ENCODE measurements around the gene KIR2DL3. TPM values are rescaled to one million over a fixed set of nuclear protein-coding genes. Genes with fewer than 3 reads are reported as not detected.
"Not testable (repeated sequence)": the region's sequence is repeated elsewhere in the genome, so short reads cannot be mapped to it uniquely, and the experiment has no call there.

KIR2DL3 gene
- total RNA-seq, 2 experiments from 2014 or later = not detected

- H3K36me3 Mint-ChIP-seq (ENCODE audit: low read depth); CTCF ChIA-PET; H3K4me3 Mint-ChIP-seq; DNase-seq; H3K27ac Mint-ChIP-seq; H3K27me3 Mint-ChIP-seq; POLR2A ChIA-PET; H3K9me3 Mint-ChIP-seq; H3K4me1 Mint-ChIP-seq: not testable (repeated sequence)
Observed at GRCh38 chr19:54764219-54764618, 25.9 kb downstream of the KIR2DL3 start.

DNA sequence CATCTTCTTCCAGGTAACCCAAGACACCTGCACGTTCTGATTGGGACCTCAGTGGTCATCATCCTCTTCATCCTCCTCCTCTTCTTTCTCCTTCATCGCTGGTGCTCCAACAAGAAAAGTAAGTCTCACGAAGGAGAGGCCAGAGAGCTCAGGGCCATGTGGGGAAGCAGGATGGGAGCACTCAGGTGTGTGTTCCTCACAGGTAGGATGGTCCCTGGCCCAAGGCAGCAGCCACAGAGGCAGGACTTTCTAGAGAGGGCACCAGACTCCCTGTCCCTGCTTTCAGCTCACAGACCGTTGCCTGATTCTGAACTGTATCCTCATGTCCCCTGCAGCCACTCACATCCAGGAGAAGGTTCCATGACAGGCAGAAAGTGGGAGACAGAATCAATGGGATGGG is 28.2 kb downstream of the KIR2DL3 start:
- H3K9me3 Mint-ChIP-seq; POLR2A ChIA-PET; H3K27ac Mint-ChIP-seq; H3K4me1 Mint-ChIP-seq; H3K36me3 Mint-ChIP-seq (ENCODE audit: low read depth); H3K4me3 Mint-ChIP-seq; DNase-seq; H3K27me3 Mint-ChIP-seq; CTCF ChIA-PET: not testable (repeated sequence)

DNA sequence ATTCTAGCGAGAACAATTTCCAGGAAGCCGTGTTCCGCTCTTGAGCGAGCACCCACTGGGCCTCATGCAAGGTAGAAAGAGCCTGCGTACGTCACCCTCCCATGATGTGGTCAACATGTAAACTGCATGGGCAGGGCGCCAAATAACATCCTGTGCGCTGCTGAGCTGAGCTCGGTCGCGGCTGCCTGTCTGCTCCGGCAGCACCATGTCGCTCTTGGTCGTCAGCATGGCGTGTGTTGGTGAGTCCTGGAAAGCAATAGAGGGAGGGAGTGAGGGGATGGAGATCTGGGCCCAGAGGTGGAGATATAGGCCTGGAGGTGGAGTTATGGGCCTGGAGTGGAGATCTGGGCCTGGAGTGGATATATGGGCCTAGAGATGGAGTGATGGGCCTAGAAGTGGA is 31.3 kb downstream of the KIR2DL3 start, which contains the start of gene KIR2DL1:
KIR2DL1 (plus strand) TSS at position 148 of the 400 bp plus-strand sequence; CDS start at position 206, 58 bp downstream.
- DNase-seq; CTCF ChIA-PET; H3K27ac Mint-ChIP-seq; H3K36me3 Mint-ChIP-seq (ENCODE audit: low read depth); H3K27me3 Mint-ChIP-seq; H3K4me1 Mint-ChIP-seq; H3K9me3 Mint-ChIP-seq; H3K4me3 Mint-ChIP-seq; POLR2A ChIA-PET: not testable (repeated sequence)

- H3K36me3 Mint-ChIP-seq (ENCODE audit: low read depth); CTCF ChIA-PET; POLR2A ChIA-PET; H3K27me3 Mint-ChIP-seq; H3K9me3 Mint-ChIP-seq; H3K4me3 Mint-ChIP-seq; H3K27ac Mint-ChIP-seq; DNase-seq; H3K4me1 Mint-ChIP-seq: not testable (repeated sequence)
Observed at GRCh38 chr19:54770511-54770910, 32.2 kb downstream of the KIR2DL3 start.

- H3K27me3 Mint-ChIP-seq; POLR2A ChIA-PET; H3K4me3 Mint-ChIP-seq; H3K27ac Mint-ChIP-seq; H3K4me1 Mint-ChIP-seq; H3K9me3 Mint-ChIP-seq; DNase-seq; H3K36me3 Mint-ChIP-seq (ENCODE audit: low read depth); CTCF ChIA-PET: not testable (repeated sequence)
Observed at GRCh38 chr19:54771018-54771960, 33.0 kb downstream of the KIR2DL3 start.

DNA sequence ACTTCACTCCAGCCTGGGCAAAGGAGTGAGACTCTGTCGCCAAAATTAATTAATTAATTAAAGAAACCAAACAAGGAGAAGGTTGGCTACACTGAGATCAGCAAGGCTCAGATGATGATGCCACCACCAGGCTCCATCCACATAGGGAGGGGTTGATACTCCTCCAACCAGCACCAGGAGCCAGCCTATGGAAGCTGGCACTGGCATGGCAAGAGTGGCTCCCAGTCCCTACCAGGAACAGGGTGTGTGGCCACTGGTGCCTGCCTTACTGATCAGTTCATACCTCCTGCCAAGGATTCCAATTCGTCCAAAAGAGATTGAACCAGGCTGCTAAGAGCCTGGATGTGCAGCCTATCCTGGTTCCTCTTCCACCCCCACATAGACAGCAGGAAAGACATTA is 34.4 kb downstream of the KIR2DL3 start:
- H3K4me3 Mint-ChIP-seq; H3K27me3 Mint-ChIP-seq; H3K9me3 Mint-ChIP-seq; CTCF ChIA-PET; DNase-seq; H3K27ac Mint-ChIP-seq; POLR2A ChIA-PET; H3K36me3 Mint-ChIP-seq (ENCODE audit: low read depth); H3K4me1 Mint-ChIP-seq: not testable (repeated sequence)

GRCh38 chr19:54775095-54775815 is 36.9 kb downstream of the KIR2DL3 start:
- H3K27ac Mint-ChIP-seq; DNase-seq; H3K9me3 Mint-ChIP-seq; H3K4me1 Mint-ChIP-seq; CTCF ChIA-PET; H3K27me3 Mint-ChIP-seq; POLR2A ChIA-PET; H3K36me3 Mint-ChIP-seq (ENCODE audit: low read depth); H3K4me3 Mint-ChIP-seq: not testable (repeated sequence)

DNA sequence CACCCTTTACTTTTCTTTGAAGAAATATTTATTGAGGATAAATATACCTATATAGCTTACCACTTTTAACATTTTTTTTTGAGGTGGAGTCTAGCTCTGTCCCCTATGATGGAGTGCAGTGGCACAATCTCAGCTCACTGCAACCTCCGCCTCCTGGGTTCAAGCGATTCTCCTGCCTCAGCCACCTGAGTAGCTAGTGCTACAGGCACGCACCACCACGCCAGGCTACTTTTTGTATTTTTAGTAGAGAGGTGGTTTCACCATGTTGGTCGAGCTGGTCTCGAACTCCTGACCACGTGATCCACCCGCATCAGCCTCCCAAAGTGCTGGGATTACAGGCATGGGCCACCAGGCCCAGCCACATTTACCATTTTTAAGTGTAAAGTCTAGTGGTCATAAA is 37.5 kb downstream of the KIR2DL3 start:
- H3K36me3 Mint-ChIP-seq (ENCODE audit: low read depth); H3K9me3 Mint-ChIP-seq; CTCF ChIA-PET; H3K27ac Mint-ChIP-seq; POLR2A ChIA-PET; DNase-seq; H3K27me3 Mint-ChIP-seq; H3K4me3 Mint-ChIP-seq; H3K4me1 Mint-ChIP-seq: not testable (repeated sequence)

DNA sequence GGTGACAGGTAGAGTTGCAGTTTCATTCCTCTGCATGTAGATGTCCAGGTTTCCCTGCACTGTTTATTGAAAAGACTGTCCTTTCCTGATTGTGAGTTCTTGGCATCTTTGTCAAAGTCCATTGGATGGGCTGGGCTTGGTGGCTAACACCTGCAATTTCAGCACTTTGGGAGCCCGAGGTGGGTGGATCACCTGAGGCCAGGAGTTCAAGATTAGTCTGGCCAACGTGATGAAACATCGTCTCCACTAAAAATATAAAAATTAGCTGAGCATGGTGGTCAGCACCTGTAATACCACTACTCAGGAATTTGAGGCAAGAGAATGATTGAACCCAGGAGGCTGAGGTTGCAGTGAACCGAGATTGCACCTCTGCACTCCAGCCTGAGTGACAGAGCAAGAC is 39.5 kb downstream of the KIR2DL3 start:
- H3K4me3 Mint-ChIP-seq; H3K4me1 Mint-ChIP-seq; H3K9me3 Mint-ChIP-seq; H3K27me3 Mint-ChIP-seq; CTCF ChIA-PET; POLR2A ChIA-PET; H3K36me3 Mint-ChIP-seq (ENCODE audit: low read depth); DNase-seq; H3K27ac Mint-ChIP-seq: not testable (repeated sequence)

GRCh38 chr19:54778896-54779295 is 40.6 kb downstream of the KIR2DL3 start:
- H3K4me1 Mint-ChIP-seq; H3K27me3 Mint-ChIP-seq; H3K4me3 Mint-ChIP-seq; POLR2A ChIA-PET; H3K9me3 Mint-ChIP-seq; H3K27ac Mint-ChIP-seq; H3K36me3 Mint-ChIP-seq (ENCODE audit: low read depth); DNase-seq; CTCF ChIA-PET: not testable (repeated sequence)

- H3K9me3 Mint-ChIP-seq; CTCF ChIA-PET; H3K4me1 Mint-ChIP-seq; H3K36me3 Mint-ChIP-seq (ENCODE audit: low read depth); H3K4me3 Mint-ChIP-seq; DNase-seq; POLR2A ChIA-PET; H3K27me3 Mint-ChIP-seq; H3K27ac Mint-ChIP-seq: not testable (repeated sequence)
Observed at GRCh38 chr19:54782916-54783315, 44.6 kb downstream of the KIR2DL3 start.

DNA sequence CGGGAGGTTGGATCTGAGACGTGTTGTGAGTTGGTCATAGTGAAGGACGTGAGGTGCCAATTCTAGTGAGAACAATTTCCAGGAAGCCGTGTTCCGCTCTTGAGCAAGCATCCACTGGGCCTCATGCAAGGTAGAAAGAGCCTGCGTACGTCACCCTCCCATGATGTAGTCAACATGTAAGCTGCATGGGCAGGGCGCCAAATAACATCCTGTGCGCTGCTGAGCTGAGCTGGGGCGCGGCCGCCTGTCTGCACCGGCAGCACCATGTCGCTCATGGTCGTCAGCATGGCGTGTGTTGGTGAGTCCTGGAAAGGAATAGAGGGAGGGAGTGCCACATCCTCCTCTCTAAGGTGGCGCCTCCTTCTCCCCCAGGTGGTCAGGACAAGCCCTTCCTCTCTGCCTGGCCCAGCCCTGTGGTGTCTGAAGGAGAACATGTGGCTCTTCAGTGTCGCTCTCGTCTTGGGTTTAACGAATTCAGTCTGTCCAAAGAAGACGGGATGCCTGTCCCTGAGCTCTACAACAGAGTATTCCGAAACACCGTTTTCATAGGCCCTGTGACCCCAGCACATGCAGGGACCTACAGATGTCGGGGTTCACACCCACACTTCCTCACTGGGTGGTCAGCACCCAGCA is 47.9 kb downstream of the KIR2DL3 start:
- CTCF ChIA-PET; H3K9me3 Mint-ChIP-seq; H3K27ac Mint-ChIP-seq; POLR2A ChIA-PET; H3K27me3 Mint-ChIP-seq; DNase-seq; H3K36me3 Mint-ChIP-seq (ENCODE audit: low read depth); H3K4me1 Mint-ChIP-seq; H3K4me3 Mint-ChIP-seq: not testable (repeated sequence)

DNA sequence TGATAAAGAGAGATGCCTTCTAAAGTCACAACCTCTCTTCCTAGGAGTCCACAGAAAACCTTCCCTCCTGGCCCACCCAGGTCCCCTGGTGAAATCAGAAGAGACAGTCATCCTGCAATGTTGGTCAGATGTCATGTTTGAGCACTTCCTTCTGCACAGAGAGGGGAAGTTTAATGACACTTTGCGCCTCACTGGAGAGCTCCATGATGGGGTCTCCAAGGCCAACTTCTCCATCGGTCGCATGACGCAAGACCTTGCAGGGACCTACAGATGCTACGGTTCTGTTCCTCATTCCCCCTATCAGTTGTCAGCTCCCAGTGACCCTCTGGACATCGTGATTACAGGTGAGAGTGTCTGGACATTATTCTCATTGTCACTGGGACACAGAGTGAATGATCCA is 49.8 kb downstream of the KIR2DL3 start:
- H3K4me1 Mint-ChIP-seq = peaks cover 14% of the 10 kb centered on the region
- H3K4me3 Mint-ChIP-seq; DNase-seq; H3K27ac Mint-ChIP-seq; H3K27me3 Mint-ChIP-seq; H3K9me3 Mint-ChIP-seq; CTCF ChIA-PET; H3K36me3 Mint-ChIP-seq (ENCODE audit: low read depth); POLR2A ChIA-PET: not testable (repeated sequence)

- H3K9me3 Mint-ChIP-seq = no peaks in the 10 kb centered on the region
- no peak for DNase-seq
- H3K36me3 Mint-ChIP-seq (ENCODE audit: low read depth) = no peaks in the 10 kb centered on the region
- ChIA-PET POLR2A (no interaction called here), CTCF (no interaction called here)
- peaks cover 14% of the 10 kb centered on the region for H3K27me3 Mint-ChIP-seq
- no peak overlapping the region for H3K27ac Mint-ChIP-seq
- H3K4me1 Mint-ChIP-seq = peaks cover 16% of the 10 kb centered on the region
- no peak overlapping the region for H3K4me3 Mint-ChIP-seq
Observed at GRCh38 chr19:54790711-54791110, 52.4 kb downstream of the KIR2DL3 start.
